Sigmoid colon (tissue), 7 donors: ENCODE measurements around the gene TRPM1. TPM values are rescaled to one million over a fixed set of nuclear protein-coding genes. Genes with fewer than 3 reads are reported as not detected.

Experiments used
- DNase-seq: peaks from one replicate; pipeline ENCODE4 v3.0.0-alpha.2; 2019
- H3K27ac ChIP-seq, 4 donors: fragments of 200-600 bp; sonication (generic); one replicate each; pipeline ENCODE4 v1.5.1; 2016 to 2019; ENCODE audit warnings: mild to moderate bottlenecking in 1 of 4
- H3K27me3 ChIP-seq, 3 donors: fragments of 200-600 bp; sonication (generic); one replicate each; pipeline ENCODE4 v1.5.1; 2019; ENCODE audit warnings: mild to moderate bottlenecking in 1 of 3
- H3K36me3 ChIP-seq, 4 donors: fragments of 200-600 bp; sonication (generic); one replicate each; pipeline ENCODE4 v1.5.1; 2016 to 2019
- H3K4me1 ChIP-seq, 4 donors: fragments of 200-600 bp; sonication (generic); one replicate each; pipeline ENCODE4 v1.5.1; 2017 to 2019
- H3K4me3 ChIP-seq, 4 donors: fragments of 200-600 bp; sonication (generic); one replicate each; pipeline ENCODE4 v1.5.1; 2017 to 2019; ENCODE audit warnings: mild to moderate bottlenecking in 2 of 4, moderate library complexity in 1 of 4
- H3K9me3 ChIP-seq, 4 donors: fragments of 200-600 bp in 3 of 4; sonication (generic) in 3 of 4; one replicate each; pipeline versions ENCODE4 v1.5.1 to v1.6.1; 2013 to 2019
- CTCF ChIP-seq, 4 experiments: fragments of 450-650 bp in 3 of 4; fragments of 200-600 bp in 1 of 4; IDR thresholded peaks; one replicate each; pipeline ENCODE4 v1.5.1; 2016 to 2019; ENCODE audit warnings: antibody characterized with exemption in 4 of 4, mild to moderate bottlenecking in 3 of 4, moderate library complexity in 2 of 4
- EP300 ChIP-seq, 4 donors: sonication (generic); formaldehyde crosslinking; IDR thresholded peaks; one replicate each; pipeline ENCODE4 v1.6.1; 2017; ENCODE audit warnings: antibody characterized with exemption in 4 of 4
- POLR2A ChIP-seq, 2 donors: fragments of 450-650 bp; IDR thresholded peaks; one replicate each; pipeline ENCODE4 v1.6.1; 2016; ENCODE audit warnings: antibody characterized with exemption in 2 of 2, mild to moderate bottlenecking in 2 of 2, moderate library complexity in 2 of 2
- POLR2AphosphoS5 ChIP-seq, 4 donors: sonication (generic); formaldehyde crosslinking; IDR thresholded peaks; one replicate each; pipeline ENCODE4 v1.6.1; 2017; ENCODE audit warnings: antibody characterized with exemption in 4 of 4
- WGBS, 2 donors: extraction: QIAGEN DNeasy Blood & Tissue Kit; methylation state at CpG; one replicate each; pipeline ENCODE4 v1.1.7; 2013; 5-methylcytosine and 5-hydroxymethylcytosine counted together
- intact Hi-C: fragments of 100-400 bp; cut with DNase I; formaldehyde crosslinking; loops from one replicate; pipeline ENCODE4 v1.15.1; 2023
- polyA plus RNA-seq, 3 donors: library from polyadenylated mRNA; stranded (reverse); fragments of 200-250 nt; gene quantifications; one replicate each; pipeline ENCODE4 v1.2.3, GENCODE V29; 2013
- total RNA-seq, 4 donors: library from RNA; depleted of rRNA; stranded (reverse); fragments of >200 nt; gene quantifications; one replicate each; pipeline ENCODE4 v1.1.0, GENCODE V29; 2016
- donor health status: healthy with polysubstance abuse.
- donor health status: Bipolar disorder and iron deficiency.
- donor health status: healthy.

The TRPM1 gene
- total and polyA plus RNA-seq, 7 donors, result 0.12 TPM; not detected in 6

DNA sequence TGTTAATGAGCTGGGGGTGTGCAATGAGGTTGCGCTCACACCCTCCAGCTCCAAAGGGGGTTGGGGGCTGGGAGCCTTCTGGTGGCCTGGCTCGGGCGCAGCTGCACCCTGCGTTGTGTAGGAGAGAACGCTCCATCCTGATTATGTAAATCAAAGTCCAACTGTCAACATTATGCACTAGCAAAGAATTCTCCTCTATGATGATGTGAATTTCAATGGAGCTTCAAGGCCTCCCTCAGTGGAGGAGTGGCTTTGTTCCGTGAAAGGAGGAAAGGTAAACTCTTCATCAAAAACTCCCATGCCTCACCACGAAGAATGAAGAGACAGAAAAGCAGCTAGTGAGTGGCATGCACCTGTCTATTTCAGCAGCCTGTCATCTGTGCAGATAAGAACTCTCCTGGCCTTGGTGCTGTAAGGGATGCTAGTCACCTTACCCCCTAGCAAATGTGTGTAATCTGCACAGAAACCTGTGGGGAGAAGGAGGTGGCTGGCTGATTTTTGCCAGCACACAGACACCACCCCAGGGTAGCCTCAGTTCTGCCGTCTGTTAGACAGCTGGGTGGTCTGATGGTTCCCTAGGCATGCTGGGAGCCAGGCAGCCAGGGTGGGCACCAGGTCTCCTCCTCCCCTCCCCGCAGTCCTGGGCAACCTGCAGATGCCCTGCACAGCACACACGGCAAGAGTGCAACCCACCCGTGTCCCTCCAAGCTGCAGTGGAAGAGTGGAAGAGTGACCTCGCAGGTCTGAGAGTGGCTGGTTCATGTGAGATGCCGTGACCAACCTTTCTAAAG lies 47.0 kb upstream of the TRPM1 start:
- no peaks in the 10 kb centered on the region for H3K27me3 ChIP-seq
- no peak overlapping the region for H3K4me3 ChIP-seq
- no peaks in the 10 kb centered on the region for H3K36me3 ChIP-seq
- no peaks in the 10 kb centered on the region for H3K4me1 ChIP-seq
- H3K27ac ChIP-seq, result no peak overlapping the region
- no peaks in the 10 kb centered on the region for H3K9me3 ChIP-seq
- intact Hi-C loops, result no loop called here
- TF ChIP-seq CTCF (IDR thresholded peaks at IDR 0.05), result no peak
- TF ChIP-seq POLR2AphosphoS5 (IDR thresholded peaks at IDR 0.05), result no peak
- TF ChIP-seq POLR2A (IDR thresholded peaks at IDR 0.05), result no peak
- no peak for TF ChIP-seq EP300 (IDR thresholded peaks at IDR 0.05)
- 47 to 54% methylated on average over 13 of the region's 13 CpGs for WGBS, 2 donors
- no peak for DNase-seq

- Histone ChIP-seq H3K27me3 (no peaks in the 10 kb centered on the region), H3K4me3 (no peak overlapping the region), H3K36me3 (no peaks in the 10 kb centered on the region), H3K9me3 (no peaks in the 10 kb centered on the region), H3K4me1 (no peaks in the 10 kb centered on the region), H3K27ac (no peak overlapping the region)
- DNase-seq, result no peak
- TF ChIP-seq CTCF (IDR thresholded peaks at IDR 0.05) (no peak), POLR2AphosphoS5 (IDR thresholded peaks at IDR 0.05) (no peak), EP300 (IDR thresholded peaks at IDR 0.05) (no peak), POLR2A (IDR thresholded peaks at IDR 0.05) (no peak)
- 65 to 76% methylated on average over 4 of the region's 4 CpGs for WGBS, 2 donors
- intact Hi-C loops, result no loop called here
Observed at GRCh38 chr15:31147944-31148296, 46.4 kb upstream of the TRPM1 start.

DNA sequence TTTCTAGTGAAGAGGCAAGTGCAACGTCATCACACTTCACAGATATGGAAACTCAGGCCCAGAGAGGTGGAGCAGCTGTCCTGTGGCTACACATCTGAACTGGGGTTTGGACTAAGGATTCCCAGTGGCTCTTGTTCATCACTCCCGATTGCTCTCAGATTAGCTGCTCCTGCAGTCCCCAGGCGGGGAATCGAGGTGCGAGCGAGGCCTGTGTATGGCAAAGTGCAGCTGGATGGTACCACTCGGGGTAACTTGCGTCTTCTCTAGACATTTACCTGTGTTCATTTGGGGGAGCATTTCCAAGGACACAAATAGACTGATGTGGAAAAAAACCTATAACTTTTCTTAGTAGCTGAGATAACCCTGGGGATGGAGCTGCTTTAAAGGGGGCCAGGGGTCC lies 45.9 kb upstream of the TRPM1 start:
- WGBS, 2 donors, result 82 to 95% methylated on average over 8 of the region's 8 CpGs
- H3K27me3 ChIP-seq, result no peaks in the 10 kb centered on the region
- no peaks in the 10 kb centered on the region for H3K4me1 ChIP-seq
- intact Hi-C loops, result no loop called here
- no peaks in the 10 kb centered on the region for H3K36me3 ChIP-seq
- TF ChIP-seq EP300 (IDR thresholded peaks at IDR 0.05), result no peak
- TF ChIP-seq POLR2A (IDR thresholded peaks at IDR 0.05), result no peak
- TF ChIP-seq POLR2AphosphoS5 (IDR thresholded peaks at IDR 0.05), result no peak
- TF ChIP-seq CTCF (IDR thresholded peaks at IDR 0.05), result no peak
- H3K27ac ChIP-seq, result no peak overlapping the region
- DNase-seq, result no peak
- H3K4me3 ChIP-seq, result no peak overlapping the region
- H3K9me3 ChIP-seq, result no peaks in the 10 kb centered on the region

DNA sequence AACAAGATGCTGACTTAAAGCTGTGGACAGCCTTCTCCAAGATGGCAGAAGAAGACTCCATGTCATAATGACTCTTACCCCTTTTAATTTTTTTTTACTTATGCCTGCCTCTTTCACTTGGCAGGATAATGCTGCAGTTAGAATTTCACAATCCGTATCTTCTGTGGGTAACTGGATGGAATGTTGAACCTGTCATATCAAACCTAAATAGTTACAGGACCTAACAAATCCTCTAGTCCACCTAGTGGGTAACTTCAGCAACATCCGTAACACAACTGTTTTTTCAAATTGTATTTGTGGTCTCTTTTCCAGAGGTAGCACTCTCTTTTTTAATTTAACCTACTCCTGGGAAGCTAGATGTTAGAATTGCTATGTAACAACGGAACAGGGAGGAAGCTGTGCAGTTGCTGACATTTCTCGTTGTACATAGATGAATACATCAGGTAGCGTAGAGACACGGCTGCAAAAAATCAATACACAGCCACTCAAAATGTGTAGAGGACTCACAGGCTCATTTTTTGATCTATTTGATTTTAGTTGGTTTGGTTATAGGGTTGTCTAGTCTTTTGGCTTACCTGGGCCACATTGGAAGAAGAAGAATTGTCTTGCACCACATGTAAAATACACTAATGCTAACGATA lies 43.9 kb upstream of the TRPM1 start:
- DNase-seq, result no peak
- Histone ChIP-seq H3K4me3 (no peak overlapping the region), H3K4me1 (no peaks in the 10 kb centered on the region), H3K27ac (no peak overlapping the region), H3K27me3 (no peaks in the 10 kb centered on the region), H3K36me3 (no peaks in the 10 kb centered on the region), H3K9me3 (no peaks in the 10 kb centered on the region)
- TF ChIP-seq EP300 (IDR thresholded peaks at IDR 0.05) (no peak), CTCF (IDR thresholded peaks at IDR 0.05) (no peak), POLR2AphosphoS5 (IDR thresholded peaks at IDR 0.05) (no peak), POLR2A (IDR thresholded peaks at IDR 0.05) (no peak)
- intact Hi-C loops, result no loop called here
- 92 to 93% methylated on average over 7 of the region's 7 CpGs for WGBS, 2 donors
